Chondrocyte (in vitro differentiated cells): ENCODE measurements around the gene CLEC1B. TPM values are rescaled to one million over a fixed set of nuclear protein-coding genes. Genes with fewer than 3 reads are reported as not detected.
"Not testable (repeated sequence)": the region's sequence is repeated elsewhere in the genome, so short reads cannot be mapped to it uniquely, and the experiment has no call there.

Source experiments
- DNase-seq: peaks from one replicate; pipeline ENCODE4 v3.0.0; 2021; ENCODE audit warnings: mixed read lengths, low spot score
- H3K27ac Mint-ChIP-seq: one replicate; pipeline ENCODE4 v1.8.0; 2021; ENCODE audit warnings: mild to moderate bottlenecking, moderate library complexity, mixed read lengths; ENCODE audit not compliant: unreplicated experiment
- H3K27me3 Mint-ChIP-seq: 2 replicates; pipeline ENCODE4 v1.8.0; 2021; ENCODE audit warnings: low read depth, mixed read lengths
- H3K36me3 Mint-ChIP-seq: 2 replicates; pipeline ENCODE4 v1.8.0; 2021; ENCODE audit warnings: low read depth, mixed read lengths
- H3K4me1 Mint-ChIP-seq: 2 replicates; pipeline ENCODE4 v1.8.0; 2021; ENCODE audit warnings: low read depth, mild to moderate bottlenecking, mixed read lengths
- H3K4me3 Mint-ChIP-seq: one replicate; pipeline ENCODE4 v1.8.0; 2021; ENCODE audit warnings: mild to moderate bottlenecking, moderate library complexity, mixed read lengths; ENCODE audit not compliant: unreplicated experiment
- H3K9me3 Mint-ChIP-seq: 2 replicates; pipeline ENCODE4 v1.8.0; 2021; ENCODE audit warnings: low read depth, mixed read lengths
- CTCF ChIP-seq: fragments of 200-600 bp; sonication (generic); IDR thresholded peaks from 2 replicates; pipeline ENCODE4 v1.5.0; 2021; ENCODE audit warnings: antibody characterized with exemption, mild to moderate bottlenecking, moderate library complexity
- total RNA-seq: library from RNA; stranded (reverse); gene quantifications from 3 replicates; pipeline ENCODE4 v1.2.1, GENCODE V29; 2021

The CLEC1B gene
- total RNA-seq, 1 donor from 2014 or later = not detected

- peak overlapping the region; percentile 86 for H3K27ac Mint-ChIP-seq
- no peak for TF ChIP-seq CTCF
- no peak overlapping the region for H3K4me3 Mint-ChIP-seq
- no peaks in the 10 kb centered on the region for H3K27me3 Mint-ChIP-seq
- no peak for DNase-seq
- no peaks in the 10 kb centered on the region for H3K9me3 Mint-ChIP-seq
- no peaks in the 10 kb centered on the region for H3K36me3 Mint-ChIP-seq
- H3K4me1 Mint-ChIP-seq = peaks cover 26% of the 10 kb centered on the region
Measured at GRCh38 chr12:10031321-10031720, 32.4 kb upstream of the CLEC1B start.

- no peak within 1 kb of the TSS for H3K4me3 Mint-ChIP-seq
- peaks cover 26% of the 10 kb centered on the region for H3K4me1 Mint-ChIP-seq
- H3K36me3 Mint-ChIP-seq = no peaks in the 10 kb centered on the region
- H3K27ac Mint-ChIP-seq = peak within 1 kb of the TSS; percentile 86
- no peaks in the 10 kb centered on the region for H3K27me3 Mint-ChIP-seq
- TF ChIP-seq CTCF = no peak
- H3K9me3 Mint-ChIP-seq = no peaks in the 10 kb centered on the region
- DNase-seq = peak; percentile 37
Measured at GRCh38 chr12:10030446-10030845, 31.5 kb upstream of the CLEC1B start, which contains the start of gene CLEC9A. TSS of gene CLEC9A (plus strand) at chr12:10030682. CDS start at chr12:10052688, 22,006 bp downstream.

GRCh38 chr12:10027721-10028120 lies 28.8 kb upstream of the CLEC1B start:
- Mint-ChIP-seq H3K4me3 (no peak overlapping the region), H3K36me3 (no peaks in the 10 kb centered on the region), H3K9me3 (no peaks in the 10 kb centered on the region), H3K4me1 (peaks cover 22% of the 10 kb centered on the region), H3K27me3 (no peaks in the 10 kb centered on the region), H3K27ac (peak overlapping the region; percentile 73)
- TF ChIP-seq CTCF = no peak
- DNase-seq = no peak

- H3K9me3 Mint-ChIP-seq = no peaks in the 10 kb centered on the region
- no peaks in the 10 kb centered on the region for H3K27me3 Mint-ChIP-seq
- H3K4me3 Mint-ChIP-seq = no peak overlapping the region
- peaks cover 19% of the 10 kb centered on the region for H3K4me1 Mint-ChIP-seq
- no peak for DNase-seq
- TF ChIP-seq CTCF = no peak
- H3K36me3 Mint-ChIP-seq = no peaks in the 10 kb centered on the region
- peak overlapping the region; percentile 73 for H3K27ac Mint-ChIP-seq
Measured at GRCh38 chr12:10027311-10027710, 28.4 kb upstream of the CLEC1B start.

GRCh38 chr12:10026666-10027065 lies 27.7 kb upstream of the CLEC1B start:
- not testable (repeated sequence) for H3K4me3 Mint-ChIP-seq, H3K9me3 Mint-ChIP-seq, H3K36me3 Mint-ChIP-seq, DNase-seq, H3K27me3 Mint-ChIP-seq, H3K27ac Mint-ChIP-seq
- H3K4me1 Mint-ChIP-seq = peaks cover 14% of the 10 kb centered on the region

- H3K36me3 Mint-ChIP-seq = no peaks in the 10 kb centered on the region
- TF ChIP-seq CTCF = no peak
- H3K27me3 Mint-ChIP-seq = no peaks in the 10 kb centered on the region
- H3K4me1 Mint-ChIP-seq = peaks cover 5% of the 10 kb centered on the region
- peaks cover 3% of the 10 kb centered on the region for H3K9me3 Mint-ChIP-seq
- no peak for DNase-seq
- no peak overlapping the region for H3K27ac Mint-ChIP-seq
- no peak overlapping the region for H3K4me3 Mint-ChIP-seq
Measured at GRCh38 chr12:10025236-10025635, 26.3 kb upstream of the CLEC1B start.
